Measurements from ENCODE around the gene MCTP1. TPM values are rescaled to one million over a fixed set of nuclear protein-coding genes. Genes with fewer than 3 reads are reported as not detected.

Gene MCTP1
- total RNA-seq, 1 donor from 2014 or later = 7.8 TPM

DNA sequence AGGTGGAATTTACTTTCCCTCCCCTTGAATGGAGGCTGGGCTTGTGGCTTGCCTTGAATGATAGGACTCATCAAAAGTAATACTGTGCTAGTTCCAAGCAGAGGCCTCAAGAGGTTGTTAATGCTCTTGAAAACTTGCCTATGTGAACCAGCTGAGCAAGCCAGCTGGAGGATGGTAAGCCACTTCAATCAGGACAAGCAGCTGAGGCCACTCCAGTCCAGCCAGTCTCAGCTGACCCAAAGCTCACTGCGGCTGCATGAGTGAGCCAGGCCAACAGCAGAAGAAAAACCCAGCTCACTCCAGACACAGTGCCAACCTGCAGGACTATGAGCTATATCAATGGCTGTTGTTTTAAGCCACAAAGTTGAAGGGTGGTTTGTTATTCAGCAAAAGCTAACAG, 182.8 kb downstream of the MCTP1 start:
- no peaks in the 10 kb centered on the region for H3K4me1 ChIP-seq
- no peak for DNase-seq
- no peaks in the 10 kb centered on the region for H3K27me3 ChIP-seq (ENCODE audit: low read depth)
- no peaks in the 10 kb centered on the region for H3K36me3 ChIP-seq
- H3K9me3 ChIP-seq (replicated peaks) = peaks cover 4% of the 10 kb centered on the region
- TF ChIP-seq, protein P1, sequence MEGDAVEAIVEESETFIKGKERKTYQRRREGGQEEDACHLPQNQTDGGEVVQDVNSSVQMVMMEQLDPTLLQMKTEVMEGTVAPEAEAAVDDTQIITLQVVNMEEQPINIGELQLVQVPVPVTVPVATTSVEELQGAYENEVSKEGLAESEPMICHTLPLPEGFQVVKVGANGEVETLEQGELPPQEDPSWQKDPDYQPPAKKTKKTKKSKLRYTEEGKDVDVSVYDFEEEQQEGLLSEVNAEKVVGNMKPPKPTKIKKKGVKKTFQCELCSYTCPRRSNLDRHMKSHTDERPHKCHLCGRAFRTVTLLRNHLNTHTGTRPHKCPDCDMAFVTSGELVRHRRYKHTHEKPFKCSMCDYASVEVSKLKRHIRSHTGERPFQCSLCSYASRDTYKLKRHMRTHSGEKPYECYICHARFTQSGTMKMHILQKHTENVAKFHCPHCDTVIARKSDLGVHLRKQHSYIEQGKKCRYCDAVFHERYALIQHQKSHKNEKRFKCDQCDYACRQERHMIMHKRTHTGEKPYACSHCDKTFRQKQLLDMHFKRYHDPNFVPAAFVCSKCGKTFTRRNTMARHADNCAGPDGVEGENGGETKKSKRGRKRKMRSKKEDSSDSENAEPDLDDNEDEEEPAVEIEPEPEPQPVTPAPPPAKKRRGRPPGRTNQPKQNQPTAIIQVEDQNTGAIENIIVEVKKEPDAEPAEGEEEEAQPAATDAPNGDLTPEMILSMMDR (IDR thresholded peaks at IDR 0.05; ENCODE audit: borderline replicate concordance) = no peak
- H3K27ac ChIP-seq (replicated peaks) = no peak overlapping the region
- no peak overlapping the region for H3K4me3 ChIP-seq
- intact Hi-C loops (cut with micrococcal nuclease) = no loop called here

DNA sequence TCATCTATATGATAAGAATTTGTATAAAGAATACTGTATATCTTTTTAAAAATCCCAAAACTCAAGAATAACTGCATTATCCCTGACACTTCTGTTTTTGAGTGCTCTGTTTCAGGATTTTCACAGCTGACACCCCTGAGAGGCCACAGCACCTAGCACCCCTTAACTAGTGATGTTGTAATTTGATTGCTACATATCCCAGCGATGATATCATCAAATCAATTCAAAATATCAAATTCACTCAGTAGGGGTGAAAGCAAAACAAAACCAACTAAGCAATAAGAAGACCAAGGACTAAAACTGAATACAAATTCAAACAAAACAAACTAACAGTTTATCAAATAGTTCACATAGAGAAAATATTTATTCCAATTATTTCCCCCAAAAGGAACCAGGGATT, 184.3 kb downstream of the MCTP1 start:
- no peak overlapping the region for H3K4me3 ChIP-seq
- H3K4me1 ChIP-seq = no peaks in the 10 kb centered on the region
- TF ChIP-seq, protein P1 (IDR thresholded peaks at IDR 0.05; ENCODE audit: borderline replicate concordance) = no peak
- intact Hi-C loops (cut with micrococcal nuclease) = no loop called here
- H3K9me3 ChIP-seq (replicated peaks) = peaks cover 7% of the 10 kb centered on the region
- H3K27ac ChIP-seq (replicated peaks) = no peak overlapping the region
- H3K36me3 ChIP-seq = no peaks in the 10 kb centered on the region
- no peaks in the 10 kb centered on the region for H3K27me3 ChIP-seq (ENCODE audit: low read depth)
- DNase-seq = no peak

DNA sequence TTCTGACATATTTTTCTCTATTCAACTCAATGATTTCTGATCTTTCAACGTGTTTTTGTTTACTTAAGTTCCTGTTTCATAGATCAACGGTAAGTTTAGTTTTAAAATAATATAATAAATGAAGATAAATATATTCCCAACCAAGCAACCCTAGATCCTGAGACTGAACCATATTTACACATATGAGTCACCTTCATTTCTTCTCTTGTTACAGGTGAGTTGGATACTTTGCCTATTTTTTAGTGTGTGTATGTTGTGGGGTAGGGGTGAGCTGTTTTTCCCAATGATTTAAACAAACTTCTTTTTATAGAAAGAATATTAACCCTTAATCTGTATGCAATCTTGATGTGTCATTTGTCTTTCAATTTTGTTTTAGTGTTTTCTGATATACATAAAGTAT, 186.9 kb downstream of the MCTP1 start:
- DNase-seq = no peak
- Histone ChIP-seq H3K4me3 (no peak overlapping the region), H3K27me3 (ENCODE audit: low read depth) (no peaks in the 10 kb centered on the region), H3K4me1 (no peaks in the 10 kb centered on the region), H3K36me3 (no peaks in the 10 kb centered on the region), H3K9me3 (replicated peaks) (peaks cover 13% of the 10 kb centered on the region), H3K27ac (replicated peaks) (no peak overlapping the region)
- TF ChIP-seq, protein P1 (IDR thresholded peaks at IDR 0.05; ENCODE audit: borderline replicate concordance) = no peak
- intact Hi-C loops (cut with micrococcal nuclease) = no loop called here

DNA sequence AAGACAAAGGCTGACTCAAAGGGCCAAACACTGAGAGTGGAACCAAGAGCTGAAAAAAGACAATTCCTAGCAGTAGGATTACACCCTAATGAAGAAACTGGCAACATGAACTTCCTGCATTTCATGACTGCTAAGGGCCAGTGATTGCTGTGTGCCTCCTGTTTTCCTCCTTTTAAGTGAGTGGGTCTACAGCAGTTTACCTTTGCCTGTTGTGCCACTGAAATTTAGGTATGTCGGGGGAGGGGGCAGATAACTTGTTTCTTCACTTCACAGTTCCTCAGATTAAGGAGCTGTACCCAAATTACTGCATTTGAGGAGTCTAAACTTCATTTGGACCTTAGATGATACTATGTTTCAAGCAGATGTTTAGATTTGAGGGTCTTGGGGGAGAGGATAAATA, 191.7 kb downstream of the MCTP1 start:
- intact Hi-C loops (cut with micrococcal nuclease) = no loop called here
- DNase-seq = no peak
- TF ChIP-seq, protein P1 (IDR thresholded peaks at IDR 0.05; ENCODE audit: borderline replicate concordance) = no peak

DNA sequence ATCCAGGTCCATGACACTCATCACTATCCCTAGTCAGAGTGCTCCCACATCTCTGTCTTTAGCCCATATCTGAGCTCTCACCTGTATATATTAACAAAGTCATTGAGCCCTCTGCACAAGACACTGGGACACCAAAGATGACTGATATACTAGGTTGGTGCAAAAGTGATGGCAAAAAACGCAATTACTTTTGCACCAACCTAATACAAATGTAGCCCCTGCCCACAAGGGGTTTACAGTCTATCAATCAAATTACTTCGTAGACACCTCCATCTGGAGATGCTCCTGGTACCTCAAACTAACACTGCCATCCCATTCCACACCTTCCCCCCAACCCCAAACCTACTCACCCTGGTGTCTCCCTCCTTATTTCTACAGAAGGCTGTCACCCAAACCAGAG, 194.1 kb downstream of the MCTP1 start:
- DNase-seq = no peak
- Histone ChIP-seq H3K4me3 (no peak overlapping the region), H3K9me3 (replicated peaks) (peaks cover 18% of the 10 kb centered on the region), H3K27me3 (ENCODE audit: low read depth) (no peaks in the 10 kb centered on the region), H3K27ac (replicated peaks) (no peak overlapping the region), H3K36me3 (no peaks in the 10 kb centered on the region), H3K4me1 (no peaks in the 10 kb centered on the region)
- TF ChIP-seq, protein P1 (IDR thresholded peaks at IDR 0.05; ENCODE audit: borderline replicate concordance) = no peak
- intact Hi-C loops (cut with micrococcal nuclease) = no loop called here

More for the DNA sequence above, 191.7 kb downstream of the MCTP1 start:
- Histone ChIP-seq H3K27ac (replicated peaks) (no peak overlapping the region), H3K36me3 (no peaks in the 10 kb centered on the region), H3K9me3 (replicated peaks) (peaks cover 23% of the 10 kb centered on the region), H3K27me3 (ENCODE audit: low read depth) (no peaks in the 10 kb centered on the region), H3K4me1 (no peaks in the 10 kb centered on the region), H3K4me3 (no peak overlapping the region)

All from left ventricle myocardium inferior (tissue), 1 donor.